Neural cell (in vitro differentiated cells): ENCODE results near the gene LUC7L3.

ENCODE experiments used
- CTCF ChIP-seq: fragments of 450-650 bp; IDR thresholded peaks from 2 replicates; pipeline ENCODE4 v1.5.1; 2014; ENCODE audit warnings: antibody characterized with exemption, mild to moderate bottlenecking, moderate library complexity; ENCODE audit not compliant: poor library complexity, severe bottlenecking
- EZH2 ChIP-seq: fragments of 200-600, 300-800 bp; shearing (Covaris generic), sonication (generic); IDR thresholded peaks from 2 replicates; pipeline ENCODE4 v1.6.1; 2014; ENCODE audit warnings: antibody characterized with exemption, low read length, borderline replicate concordance, mild to moderate bottlenecking; ENCODE audit not compliant: insufficient read depth, poor library complexity, severe bottlenecking
- REST ChIP-seq: IDR thresholded peaks from 2 replicates; pipeline ENCODE4 v1.6.1; 2012; ENCODE audit warnings: borderline replicate concordance

- TF ChIP-seq REST, result no peak
- no peak for TF ChIP-seq CTCF
- TF ChIP-seq EZH2, result no peak
Measured at GRCh38 chr17:50687200-50688066, 32.0 kb upstream of the LUC7L3 start.
